ENCODE data around the gene DDOST.
"Not testable (repeated sequence)": the region's sequence is repeated elsewhere in the genome, so short reads cannot be mapped to it uniquely, and the experiment has no call there.

The DDOST gene

GRCh38 chr1:20624709-20625108 lies 36.5 kb downstream of the DDOST start:
- DNase-seq (ENCODE audit: low read depth): no peak

DNA sequence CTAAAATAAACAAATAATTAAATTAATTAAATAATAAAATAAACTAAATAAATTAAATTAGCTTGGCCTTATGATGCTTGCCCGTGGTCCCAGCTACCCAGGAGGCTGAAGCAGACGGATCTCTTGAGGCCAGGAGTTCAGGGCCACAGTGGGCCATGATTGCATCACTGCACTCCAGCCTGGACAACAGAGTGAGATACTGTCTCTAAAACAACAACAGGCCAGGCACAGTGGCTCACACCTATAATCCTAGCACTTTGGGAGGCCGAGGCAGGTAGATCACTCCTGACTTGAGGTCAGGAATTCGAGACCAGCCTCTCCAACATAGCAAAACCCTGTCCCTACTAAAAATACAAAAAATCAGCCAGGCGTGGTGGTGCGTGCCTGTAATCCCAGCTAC lies 40.2 kb downstream of the DDOST start:
- no peak for DNase-seq (ENCODE audit: low read depth)

GRCh38 chr1:20619999-20620398 lies 41.2 kb downstream of the DDOST start:
- DNase-seq (ENCODE audit: low read depth): no peak

DNA sequence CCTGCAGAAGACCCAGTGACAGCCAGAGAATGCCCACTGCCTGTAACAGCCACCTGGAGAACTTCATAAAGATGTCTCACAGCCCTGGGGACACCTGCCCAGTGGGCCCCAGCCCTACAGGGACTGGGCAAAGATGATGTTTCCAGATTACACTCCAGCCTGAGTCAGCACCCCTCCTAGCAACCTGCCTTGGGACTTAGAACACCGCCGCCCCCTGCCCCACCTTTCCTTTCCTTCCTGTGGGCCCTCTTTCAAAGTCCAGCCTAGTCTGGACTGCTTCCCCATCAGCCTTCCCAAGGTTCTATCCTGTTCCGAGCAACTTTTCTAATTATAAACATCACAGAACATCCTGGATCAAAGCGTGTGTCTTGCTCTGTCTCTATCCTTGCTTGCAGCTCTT lies 42.6 kb downstream of the DDOST start:
- DNase-seq (ENCODE audit: low read depth): no peak

GRCh38 chr1:20616847-20617487 lies 44.2 kb downstream of the DDOST start:
- no peak for DNase-seq (ENCODE audit: low read depth)

GRCh38 chr1:20615946-20616846 lies 45.0 kb downstream of the DDOST start:
- no peak for DNase-seq (ENCODE audit: low read depth)

- DNase-seq (ENCODE audit: low read depth): no peak
Observed at GRCh38 chr1:20614131-20614579, 47.0 kb downstream of the DDOST start.

DNA sequence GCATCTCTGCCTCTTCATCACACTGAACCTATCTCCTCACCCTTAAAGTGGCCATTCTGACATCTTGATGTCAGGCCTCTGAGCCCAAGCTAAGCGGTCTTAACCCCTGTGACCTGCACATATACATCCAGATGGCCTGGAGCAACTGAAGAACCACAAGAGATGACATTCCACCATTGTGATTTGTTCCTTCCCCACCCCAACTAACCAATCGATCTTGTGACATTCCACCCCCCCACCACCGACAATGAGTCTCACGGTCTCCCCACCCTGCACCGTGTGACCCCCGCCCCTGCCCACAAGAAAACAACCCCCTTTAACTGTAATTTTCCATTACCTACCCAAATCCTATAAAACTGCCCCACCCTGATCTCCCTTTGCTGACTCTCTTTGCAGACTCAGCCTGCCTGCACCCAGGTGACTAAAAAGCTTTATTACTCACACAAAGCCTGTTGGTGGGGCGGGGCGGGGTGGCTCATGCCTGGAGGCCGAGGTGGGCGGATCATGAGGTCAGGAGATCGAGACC lies 48.9 kb downstream of the DDOST start:
- DNase-seq (ENCODE audit: low read depth): no peak

- DNase-seq (ENCODE audit: low read depth): no peak
Observed at GRCh38 chr1:20611652-20612051, 49.5 kb downstream of the DDOST start.

DNA sequence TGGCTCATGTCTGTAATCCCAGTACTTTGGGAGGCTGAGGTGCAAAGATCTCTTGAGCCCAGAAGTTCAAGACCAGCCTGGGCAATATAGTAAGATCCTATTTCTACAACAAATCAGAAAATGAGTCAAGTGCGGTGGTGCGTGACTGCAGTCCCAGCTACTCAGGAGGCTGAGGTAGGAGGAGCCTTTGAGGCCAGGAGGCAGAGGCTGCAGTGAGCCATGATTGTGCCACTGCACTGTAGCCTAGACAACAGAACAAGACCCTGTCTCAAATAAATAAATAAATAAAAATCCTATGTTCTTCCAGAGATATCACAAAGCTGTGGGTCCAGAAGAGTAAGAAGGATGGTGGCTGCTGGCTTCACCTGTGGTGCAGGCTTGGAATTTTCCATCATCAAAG lies 50.2 kb downstream of the DDOST start:
- DNase-seq (ENCODE audit: low read depth): no peak

- DNase-seq (ENCODE audit: low read depth): no peak
Observed at GRCh38 chr1:20609541-20609940, 51.6 kb downstream of the DDOST start.

- not testable (repeated sequence) for DNase-seq (ENCODE audit: low read depth)
Observed at GRCh38 chr1:20606801-20607570, 54.2 kb downstream of the DDOST start.

GRCh38 chr1:20604678-20605077 lies 56.5 kb downstream of the DDOST start:
- no peak for DNase-seq (ENCODE audit: low read depth)

DNA sequence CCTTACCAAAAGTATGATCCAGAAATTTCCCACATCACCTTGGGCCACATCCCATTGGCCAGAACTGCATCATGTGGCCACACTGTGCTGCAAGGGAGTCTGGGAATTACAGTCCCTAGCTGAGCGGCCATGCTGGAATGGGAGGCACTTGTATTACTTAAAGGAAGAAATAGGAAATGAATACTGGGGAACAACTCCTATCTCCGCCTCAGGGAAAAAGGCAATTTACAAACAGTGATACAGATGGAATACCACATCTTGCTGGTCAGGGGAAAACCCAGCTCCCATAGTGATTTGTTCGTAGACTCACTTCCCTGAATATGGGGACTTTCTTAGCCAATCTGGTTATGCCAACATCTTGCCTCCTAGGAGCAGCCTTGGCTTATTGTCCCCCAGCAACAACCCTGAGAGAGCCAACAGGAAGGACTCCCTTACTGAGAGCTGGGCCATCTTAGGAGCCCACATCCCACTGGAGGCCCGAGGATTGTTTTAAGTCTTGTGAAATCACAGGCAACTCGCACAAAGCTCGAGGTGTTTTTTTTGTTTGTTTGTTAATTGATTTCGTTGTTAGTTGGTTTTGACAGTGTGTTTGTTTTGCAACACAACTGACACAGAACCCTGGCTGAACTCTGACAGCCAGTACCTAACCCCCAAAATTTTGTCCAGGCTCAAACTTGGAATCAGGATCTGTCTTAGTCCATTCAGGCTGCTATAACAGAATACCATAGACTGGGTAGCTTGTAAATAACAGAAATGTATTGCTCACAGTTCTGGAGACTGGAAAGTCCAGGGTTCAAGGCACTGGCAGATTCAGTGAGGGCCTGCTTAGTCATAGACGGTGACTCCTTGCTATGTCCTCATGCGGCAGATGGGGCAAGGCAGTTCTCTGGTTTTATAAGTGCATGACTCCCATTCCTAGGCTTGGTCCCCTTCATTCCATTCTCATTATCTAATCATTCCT lies 57.4 kb downstream of the DDOST start:
- DNase-seq (ENCODE audit: low read depth): peak; percentile 84

DNA sequence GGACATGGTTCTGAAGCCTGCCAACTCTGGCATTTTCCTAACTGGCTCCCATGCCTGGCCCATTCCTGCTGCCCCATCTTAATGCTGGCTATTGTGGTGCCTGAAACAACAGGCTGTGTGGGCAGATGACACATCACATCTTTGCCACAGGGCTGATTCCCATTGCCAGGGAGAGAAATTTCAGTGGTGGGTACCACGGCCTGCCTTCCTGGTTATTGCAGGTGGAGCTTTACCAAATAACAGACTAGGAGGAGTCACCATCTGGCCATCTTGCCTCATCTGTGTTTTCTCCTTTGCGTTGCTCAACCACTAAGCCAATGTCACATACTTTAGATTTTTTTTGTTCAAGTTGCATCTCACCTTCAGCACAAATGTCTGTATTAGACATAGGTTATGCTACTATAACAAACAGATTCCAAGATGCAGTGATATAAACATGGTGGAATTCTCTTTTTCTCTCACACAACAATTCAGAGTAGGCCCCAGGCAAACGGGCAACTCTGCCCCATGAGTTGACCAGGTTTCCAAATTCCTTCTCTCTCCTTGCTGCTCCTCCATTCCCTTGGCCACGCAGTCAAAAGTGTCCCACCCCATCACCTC lies 58.2 kb downstream of the DDOST start:
- no peak for DNase-seq (ENCODE audit: low read depth)
